ENCODE data around the gene ATL2. TPM values are rescaled to one million over a fixed set of nuclear protein-coding genes. Genes with fewer than 3 reads are reported as not detected.

The ATL2 gene
- total and polyA plus RNA-seq, 2 donors (not counting 1 experiment from before 2014, with no cell fraction given): 21.1 to 69.0 TPM

- Histone ChIP-seq H3K4me1 (ENCODE audit: control insufficient read depth in 2 of 2, insufficient read depth in 2 of 2, low read length in 2 of 2) (no peaks in the 10 kb centered on the region), H2AFZ (ENCODE audit: insufficient read depth, low read depth, low read length, poor library complexity, severe bottlenecking) (no peak overlapping the region), H3K4me2 (replicated peaks; ENCODE audit: low read depth, low read length, poor library complexity, severe bottlenecking) (no peak overlapping the region), H3K36me3 (replicated peaks in 1 of 2; ENCODE audit: control extremely low read depth in 1 of 2, control insufficient read depth in 1 of 2, extremely low read depth in 1 of 2, insufficient read depth in 2 of 2, low read length in 1 of 2) (peaks cover 1 to 23% of the 10 kb centered on the region in 2 experiments), H3K9ac (ENCODE audit: low read length) (no peak overlapping the region), H3K27me3 (replicated peaks in 1 of 4; ENCODE audit: control extremely low read depth in 1 of 4, control insufficient read depth in 3 of 4, insufficient read depth in 4 of 4, low read length in 3 of 4) (no peaks in the 10 kb centered on the region), H4K20me1 (ENCODE audit: control insufficient read depth, insufficient read depth, low read length, poor library complexity, severe bottlenecking) (no peaks in the 10 kb centered on the region), H3K9me3 (ENCODE audit: control extremely low read depth in 1 of 3, control insufficient read depth in 2 of 3, insufficient read depth in 1 of 3, low read length in 2 of 3) (no peaks in the 10 kb centered on the region), H3K27ac (ENCODE audit: low read length in 2 of 2) (no peak overlapping the region), H3K79me2 (ENCODE audit: control insufficient read depth, insufficient read depth, low read length) (no peaks in the 10 kb centered on the region), H3K4me3 (ENCODE audit: control extremely low read depth in 1 of 5, extremely low read depth in 1 of 5, insufficient read depth in 1 of 5, low read depth in 2 of 5, low read length in 4 of 5) (no peak overlapping the region)
- no peaks in the 10 kb centered on the region for H3K9me3 Mint-ChIP-seq (ENCODE audit: insufficient read depth)
- WGBS (ENCODE audit: insufficient coverage): 100% methylated on average over 2 of the region's 7 CpGs
- TF ChIP-seq EZH2 (IDR thresholded peaks at IDR 0.05; ENCODE audit: borderline replicate concordance, insufficient read depth, low read depth, low read length, poor library complexity, severe bottlenecking) (no peak), CTCF (IDR thresholded peaks at IDR 0.05) (no peak)
- H3K4me1 Mint-ChIP-seq: no peaks in the 10 kb centered on the region
- ChIA-PET CTCF (interaction anchor here (0.6 to 1.0 kb wide), 2 partner anchors 22 to 33 kb away, joined by 3 read pairs; no protein-coding TSS in a partner anchor), POLR2A (no interaction called here)
- no peak overlapping the region for H3K27ac Mint-ChIP-seq
- no peak overlapping the region for H3K4me3 Mint-ChIP-seq
- no peaks in the 10 kb centered on the region for H3K27me3 Mint-ChIP-seq
- intact Hi-C loops (cut with micrococcal nuclease): no loop called here
- DNase-seq: no peak
- ATAC-seq (ENCODE audit: low read depth): no peak
These were observed 83.8 kb downstream of the ATL2 start for GRCh38 chr2:38293152-38293865.

GRCh38 chr2:38290332-38290731, 86.7 kb downstream of the ATL2 start:
- Mint-ChIP-seq H3K4me3 (no peak overlapping the region), H3K4me1 (no peaks in the 10 kb centered on the region), H3K9me3 (ENCODE audit: insufficient read depth) (no peaks in the 10 kb centered on the region), H3K27ac (no peak overlapping the region), H3K27me3 (peaks cover 24% of the 10 kb centered on the region)
- H3K27me3 ChIP-seq (replicated peaks in 1 of 4; ENCODE audit: control extremely low read depth in 1 of 4, control insufficient read depth in 3 of 4, insufficient read depth in 4 of 4, low read length in 3 of 4): peaks cover 0 to 12% (median 3%) of the 10 kb centered on the region in 4 experiments
- no peak overlapping the region for H2AFZ ChIP-seq (ENCODE audit: insufficient read depth, low read depth, low read length, poor library complexity, severe bottlenecking)
- H3K4me2 ChIP-seq (replicated peaks; ENCODE audit: low read depth, low read length, poor library complexity, severe bottlenecking): no peak overlapping the region
- intact Hi-C loops (cut with micrococcal nuclease): no loop called here
- no peak for TF ChIP-seq CTCF (IDR thresholded peaks at IDR 0.05)
- no peak for TF ChIP-seq EZH2 (IDR thresholded peaks at IDR 0.05; ENCODE audit: borderline replicate concordance, insufficient read depth, low read depth, low read length, poor library complexity, severe bottlenecking)
- POLR2A ChIA-PET: no interaction called here
- H3K27ac ChIP-seq (ENCODE audit: low read length in 2 of 2): no peak overlapping the region
- no peak overlapping the region for H3K4me3 ChIP-seq (ENCODE audit: control extremely low read depth in 1 of 5, extremely low read depth in 1 of 5, insufficient read depth in 1 of 5, low read depth in 2 of 5, low read length in 4 of 5)
- WGBS (ENCODE audit: insufficient coverage): 92% methylated on average over 3 of the region's 4 CpGs
- H3K9ac ChIP-seq (ENCODE audit: low read length): no peak overlapping the region
- H4K20me1 ChIP-seq (ENCODE audit: control insufficient read depth, insufficient read depth, low read length, poor library complexity, severe bottlenecking): no peaks in the 10 kb centered on the region
- CTCF ChIA-PET: no interaction called here
- H3K9me3 ChIP-seq (ENCODE audit: control extremely low read depth in 1 of 3, control insufficient read depth in 2 of 3, insufficient read depth in 1 of 3, low read length in 2 of 3): no peaks in the 10 kb centered on the region
- H3K79me2 ChIP-seq (ENCODE audit: control insufficient read depth, insufficient read depth, low read length): no peaks in the 10 kb centered on the region
- no peak for DNase-seq
- no peaks in the 10 kb centered on the region for H3K4me1 ChIP-seq (ENCODE audit: control insufficient read depth in 2 of 2, insufficient read depth in 2 of 2, low read length in 2 of 2)
- no peak for ATAC-seq (ENCODE audit: low read depth)
- no peaks in the 10 kb centered on the region for H3K36me3 ChIP-seq (replicated peaks in 1 of 2; ENCODE audit: control extremely low read depth in 1 of 2, control insufficient read depth in 1 of 2, extremely low read depth in 1 of 2, insufficient read depth in 2 of 2, low read length in 1 of 2)
